NCI-H2081 treated with DMSO at 0.1 percent for 48 hours (cell line): Measurements from ENCODE around the gene SLCO2A1.

ENCODE experiments used
- DNase-seq: peaks from one replicate; lab custom pipeline; 2025; lab: John Stamatoyannopoulos, UW

The SLCO2A1 gene

DNA sequence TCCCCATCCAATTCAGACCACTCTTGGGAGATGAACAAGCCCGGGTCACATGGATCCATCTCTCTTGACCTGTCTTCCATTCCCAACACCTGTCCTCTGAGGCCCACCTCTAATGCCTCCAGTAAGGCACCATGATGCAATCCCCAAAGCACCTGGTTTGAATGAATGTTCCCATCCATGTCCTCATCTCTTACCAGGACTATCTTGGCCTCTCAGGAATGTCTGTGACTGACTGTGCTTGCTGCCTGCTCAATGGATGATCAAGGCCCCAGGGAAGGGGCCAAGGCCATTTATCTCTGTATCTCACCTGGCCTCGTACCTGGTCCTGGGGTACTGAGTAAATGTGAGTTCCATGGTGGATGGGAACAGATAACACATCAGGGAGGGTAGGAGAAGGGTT lies 49.7 kb downstream of the SLCO2A1 start:
- no peak for DNase-seq

- DNase-seq, result no peak
Measured at GRCh38 chr3:133979553-133979952, 50.2 kb downstream of the SLCO2A1 start.

DNA sequence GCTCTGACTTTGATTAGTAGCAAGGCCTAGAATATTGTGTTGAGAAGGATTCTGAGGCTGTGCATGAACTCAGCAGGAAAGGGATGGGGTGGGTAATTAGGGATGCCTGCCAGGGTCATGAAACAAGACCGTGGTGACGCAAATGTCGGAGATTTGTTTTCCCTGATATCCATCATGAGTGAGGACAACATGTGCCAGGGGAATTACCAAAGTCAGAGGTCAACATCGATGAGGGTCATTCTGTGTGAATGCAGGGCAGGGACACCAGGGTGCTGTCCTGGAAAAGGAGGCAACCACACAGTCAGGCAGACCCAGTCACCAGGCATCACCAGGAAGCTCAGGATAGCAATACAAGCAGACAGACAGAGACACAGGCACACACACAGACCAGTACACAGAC lies 52.2 kb downstream of the SLCO2A1 start:
- no peak for DNase-seq

- DNase-seq, result no peak
Measured at GRCh38 chr3:133973249-133973980, 56.3 kb downstream of the SLCO2A1 start.

DNA sequence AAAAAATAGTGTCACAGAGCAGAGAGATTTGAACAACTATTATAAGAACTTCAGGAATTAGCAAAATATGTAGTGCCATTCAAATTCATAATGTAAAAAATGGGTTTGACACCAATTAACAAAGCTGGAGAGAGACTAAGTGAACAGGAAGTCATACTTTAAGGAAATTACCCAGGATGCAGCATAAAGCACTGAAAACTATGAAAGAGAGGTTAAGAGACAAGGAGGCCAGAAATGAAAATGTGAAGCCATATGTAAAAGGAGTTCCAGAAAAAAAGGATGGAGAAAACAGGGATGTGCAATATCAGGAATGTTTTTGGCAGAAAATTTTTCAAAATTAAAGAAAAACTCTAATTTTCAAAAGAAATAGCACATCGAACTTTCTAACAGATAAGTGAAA lies 57.6 kb downstream of the SLCO2A1 start:
- no peak for DNase-seq

DNA sequence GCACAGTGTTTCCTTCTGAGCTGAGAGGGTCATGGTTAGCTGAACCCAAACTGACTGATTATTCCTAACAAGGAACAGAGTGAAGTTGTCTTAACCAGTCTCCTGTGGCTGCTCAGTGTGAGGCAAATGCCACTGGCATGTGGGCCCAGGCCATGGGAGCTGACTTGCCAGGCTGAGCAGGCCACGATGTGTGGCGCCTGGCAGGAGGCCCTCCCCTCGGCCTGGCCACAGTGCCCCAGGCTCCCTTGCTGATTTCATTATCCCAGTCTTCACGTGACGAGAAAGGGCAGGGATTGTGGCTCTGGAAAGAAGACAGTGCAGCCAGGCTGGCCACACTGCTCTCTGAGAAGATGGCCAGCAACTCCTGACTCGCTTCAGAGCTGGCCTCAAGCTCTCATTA lies 58.8 kb downstream of the SLCO2A1 start:
- DNase-seq, result no peak

DNA sequence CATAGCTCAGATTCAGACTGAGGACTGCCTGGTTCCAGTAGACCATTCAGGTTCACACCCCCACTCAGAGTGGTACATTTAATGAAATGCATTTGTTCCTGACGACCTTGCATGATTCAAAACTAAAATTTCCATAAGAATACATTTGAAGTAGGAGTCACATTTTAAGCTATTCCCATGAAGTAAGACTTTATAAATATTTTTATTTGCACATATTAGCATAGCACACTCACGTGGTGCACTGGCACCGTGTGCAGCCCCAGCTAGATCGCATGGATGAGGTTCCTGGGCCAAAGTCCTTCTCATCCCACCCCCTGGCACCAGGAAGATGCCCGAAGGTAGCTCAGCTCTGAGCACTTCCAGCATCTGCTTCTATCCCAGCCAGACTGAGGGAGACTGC lies 59.4 kb downstream of the SLCO2A1 start:
- no peak for DNase-seq

DNA sequence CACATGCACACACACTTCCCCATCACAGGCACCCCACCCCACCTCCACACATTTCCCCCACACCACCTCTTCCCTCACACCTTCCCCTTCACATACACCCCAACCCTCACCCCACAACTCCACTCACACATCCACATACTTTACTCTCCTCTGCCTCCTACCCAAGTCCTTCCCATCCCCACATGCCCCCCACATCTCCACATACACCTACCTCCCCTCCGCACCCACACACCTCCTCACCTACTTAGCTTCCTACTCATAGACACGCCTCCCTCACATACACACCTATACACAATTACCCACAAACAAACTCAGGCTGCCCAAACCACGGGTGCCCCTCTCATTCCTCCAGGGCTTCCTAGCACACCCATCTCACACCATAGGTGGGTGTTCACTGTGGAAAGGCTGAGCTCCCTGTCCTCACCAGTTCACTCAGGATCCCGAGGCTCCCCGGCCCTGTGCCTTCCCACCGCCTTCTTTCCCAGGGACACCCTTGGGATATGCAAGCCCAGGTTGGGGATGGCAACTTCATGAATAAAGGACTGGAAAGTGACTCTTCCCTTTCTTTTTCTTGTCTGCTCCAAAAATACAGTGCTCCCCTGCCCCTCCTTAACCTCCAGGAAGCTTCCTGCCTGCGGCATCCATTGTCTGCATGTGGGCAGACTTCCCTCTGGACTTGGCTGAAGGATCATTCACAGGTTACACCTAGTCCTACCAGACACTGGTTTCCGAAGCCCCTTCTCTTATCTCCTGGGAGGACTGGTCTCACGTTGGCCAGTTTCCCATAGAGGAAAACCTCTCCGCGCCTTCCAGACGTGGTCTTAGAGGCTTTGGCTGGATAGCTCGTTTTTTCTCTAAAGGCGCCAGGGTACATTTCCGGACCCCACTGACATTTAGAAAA lies 61.5 kb downstream of the SLCO2A1 start:
- DNase-seq, result no peak

DNA sequence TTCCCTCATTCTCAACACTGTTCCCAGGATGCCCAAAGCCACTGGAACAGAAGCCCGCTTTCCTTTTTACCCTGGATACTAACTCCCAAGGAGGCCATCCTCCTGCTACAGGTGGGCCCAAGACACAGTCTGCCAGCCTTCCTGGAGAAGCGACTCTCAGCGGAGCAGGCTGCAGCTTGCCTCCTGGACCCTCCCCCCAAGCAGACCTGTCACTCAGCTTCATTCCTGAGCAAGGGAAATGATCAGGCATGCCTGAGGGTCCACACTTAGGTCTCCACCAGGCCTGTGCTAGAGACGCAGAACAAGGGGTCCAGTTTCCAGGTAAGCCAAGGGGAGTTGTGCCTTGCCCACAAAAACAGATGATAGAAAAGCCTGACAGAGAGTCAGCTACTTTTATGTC lies 62.8 kb downstream of the SLCO2A1 start:
- no peak for DNase-seq

GRCh38 chr3:133965906-133966305 lies 63.8 kb downstream of the SLCO2A1 start:
- DNase-seq, result no peak

GRCh38 chr3:133965013-133965570 lies 64.6 kb downstream of the SLCO2A1 start:
- DNase-seq, result no peak

DNA sequence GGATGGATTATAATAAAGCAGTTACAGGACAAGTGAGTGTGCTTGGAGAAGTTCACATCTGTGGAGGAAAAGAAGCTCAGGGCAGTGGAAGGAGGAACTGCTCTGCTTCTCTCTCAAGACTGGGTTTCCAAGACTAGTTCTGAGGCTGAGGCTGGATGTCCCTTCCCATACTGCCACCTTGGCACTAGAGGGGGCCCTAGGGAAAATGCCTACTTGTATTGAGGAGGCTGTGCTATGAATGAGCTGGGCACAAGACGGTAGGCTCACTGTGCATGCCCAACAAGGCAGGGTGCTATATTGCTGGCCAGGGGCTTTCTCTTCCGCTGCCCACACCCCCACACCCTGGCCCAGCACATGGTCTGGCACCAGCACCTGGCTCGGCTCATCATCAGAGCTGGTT lies 65.2 kb downstream of the SLCO2A1 start:
- no peak for DNase-seq

GRCh38 chr3:133963657-133964396 lies 65.9 kb downstream of the SLCO2A1 start:
- no peak for DNase-seq

- DNase-seq, result no peak
Measured at GRCh38 chr3:133962849-133963248, 66.9 kb downstream of the SLCO2A1 start.

DNA sequence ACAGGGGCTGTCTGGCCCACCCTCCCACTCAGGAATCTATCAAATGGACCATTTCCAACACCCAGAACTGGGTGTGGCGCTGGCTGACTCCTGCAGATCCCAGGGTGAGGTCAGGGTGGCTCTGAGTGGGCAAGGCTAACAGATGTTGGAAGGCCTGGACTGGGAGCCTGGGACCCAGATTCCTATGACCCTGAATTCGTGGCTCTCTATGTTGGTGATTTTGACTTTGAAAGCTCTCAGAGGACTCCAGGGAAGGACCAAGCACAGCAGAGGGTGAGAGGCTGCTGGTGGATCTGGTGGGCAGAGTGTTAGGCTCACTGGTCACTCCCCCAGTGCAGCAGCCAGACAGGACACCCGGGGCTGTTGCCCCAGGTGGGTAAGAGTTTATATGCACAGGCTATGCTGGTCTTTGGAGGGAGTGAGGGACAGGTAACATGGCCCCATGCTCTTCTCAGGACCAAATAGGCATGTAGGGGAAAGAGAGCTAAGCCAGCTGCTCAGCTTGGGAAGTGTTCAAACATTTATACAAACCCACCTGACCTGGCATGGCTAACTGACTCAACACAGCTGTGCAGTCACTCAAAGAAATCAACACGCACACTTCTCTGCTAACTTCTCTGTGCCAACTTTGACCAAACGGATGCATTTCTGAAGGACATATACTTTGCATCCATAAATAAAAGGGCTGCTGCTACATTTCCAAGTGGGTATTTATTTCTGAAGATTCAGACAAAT lies 71.5 kb downstream of the SLCO2A1 start:
- DNase-seq, result no peak

DNA sequence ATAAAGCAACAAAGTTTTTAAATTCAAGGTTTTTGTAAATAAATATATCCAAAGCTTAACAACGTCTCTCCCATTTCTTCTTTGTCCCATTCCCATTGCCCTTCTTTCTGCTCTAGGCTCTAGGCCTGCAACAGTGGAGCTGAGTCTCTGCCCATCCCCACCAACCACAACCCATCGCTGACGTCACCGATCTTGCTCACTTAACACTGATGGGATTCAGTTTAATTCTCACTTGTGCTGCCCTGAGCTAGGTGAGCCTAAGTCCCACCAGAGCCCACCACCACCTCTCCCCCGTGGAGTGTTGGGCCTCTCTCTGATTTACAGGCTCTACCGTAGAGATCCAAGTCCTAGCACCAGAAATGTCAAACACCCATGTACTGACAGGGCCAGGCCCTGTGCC lies 72.7 kb downstream of the SLCO2A1 start:
- DNase-seq, result no peak

DNA sequence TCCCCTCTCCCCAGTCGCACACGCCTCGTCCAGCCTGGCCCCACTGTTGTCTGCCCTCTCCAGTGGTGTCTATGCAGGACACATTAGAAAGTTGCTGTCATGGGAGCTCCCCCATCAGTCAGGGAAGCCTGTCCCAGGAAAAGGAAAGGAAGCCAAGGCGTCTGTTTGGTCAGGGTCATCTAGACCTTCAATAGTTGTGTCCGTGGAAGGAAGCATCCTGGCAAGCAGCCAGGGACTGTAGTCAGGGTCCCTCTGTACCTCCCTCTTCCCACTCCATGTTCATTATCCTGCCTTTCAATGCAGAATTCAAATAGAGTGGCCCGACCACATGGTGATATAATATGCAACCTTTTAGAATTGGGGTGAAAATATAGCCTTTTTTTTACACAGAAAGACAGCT lies 73.4 kb downstream of the SLCO2A1 start:
- no peak for DNase-seq

DNA sequence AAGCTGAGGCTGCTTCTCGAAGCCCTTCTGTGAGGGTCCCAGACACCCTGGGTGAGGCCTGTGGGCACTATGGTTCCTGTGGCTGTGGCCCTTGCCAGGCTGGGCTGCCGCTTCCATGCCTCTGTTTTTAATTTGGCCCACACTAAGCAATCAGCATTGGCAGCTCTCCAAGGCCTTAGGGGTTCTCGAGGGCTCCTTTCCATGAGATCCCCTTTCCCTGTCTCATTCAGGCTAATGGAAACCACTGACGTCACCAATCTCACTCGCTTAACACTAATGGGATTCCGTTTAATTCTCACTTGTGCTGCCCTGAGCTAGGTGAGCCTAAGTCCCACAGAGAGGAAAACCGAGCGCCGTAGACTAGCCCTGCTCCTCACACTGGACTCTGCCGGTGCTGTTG lies 73.8 kb downstream of the SLCO2A1 start:
- peak; percentile 23 for DNase-seq

- no peak for DNase-seq
Measured at GRCh38 chr3:133954717-133955360, 74.9 kb downstream of the SLCO2A1 start.

- DNase-seq, result no peak
Measured at GRCh38 chr3:133953297-133953696, 76.4 kb downstream of the SLCO2A1 start.

- DNase-seq, result peak; percentile 48
Measured at GRCh38 chr3:133949438-133949837, 80.3 kb downstream of the SLCO2A1 start.
